ENCODE results near the gene MAP2.

The MAP2 gene

GRCh38 chr2:209459359-209459758 lies 35.5 kb downstream of the MAP2 start:
- Histone ChIP-seq H3K27ac (ENCODE audit: low read length) (no peak overlapping the region), H3K27me3 (ENCODE audit: control insufficient read depth in 1 of 2, insufficient read depth in 2 of 2, low read length in 2 of 2) (no peaks in the 10 kb centered on the region), H3K9ac (ENCODE audit: low read length in 2 of 2) (no peak overlapping the region), H3K4me1 (ENCODE audit: control insufficient read depth, insufficient read depth, low read length) (no peaks in the 10 kb centered on the region), H3K4me3 (ENCODE audit: low read length in 2 of 2) (no peak overlapping the region), H3K36me3 (ENCODE audit: control insufficient read depth in 2 of 2, insufficient read depth in 2 of 2, low read length in 2 of 2) (no peaks in the 10 kb centered on the region), H3K9me3 (ENCODE audit: control insufficient read depth in 2 of 2, low read length in 2 of 2) (no peaks in the 10 kb centered on the region)

- Histone ChIP-seq H3K36me3 (ENCODE audit: control insufficient read depth in 2 of 2, insufficient read depth in 2 of 2, low read length in 2 of 2) (no peaks in the 10 kb centered on the region), H3K27me3 (ENCODE audit: control insufficient read depth in 1 of 2, insufficient read depth in 2 of 2, low read length in 2 of 2) (no peaks in the 10 kb centered on the region), H3K27ac (ENCODE audit: low read length) (no peak overlapping the region), H3K9me3 (ENCODE audit: control insufficient read depth in 2 of 2, low read length in 2 of 2) (no peaks in the 10 kb centered on the region), H3K4me3 (ENCODE audit: low read length in 2 of 2) (no peak overlapping the region), H3K4me1 (ENCODE audit: control insufficient read depth, insufficient read depth, low read length) (no peaks in the 10 kb centered on the region), H3K9ac (ENCODE audit: low read length in 2 of 2) (no peak overlapping the region)
These were observed 36.4 kb downstream of the MAP2 start for GRCh38 chr2:209460151-209460761.

DNA sequence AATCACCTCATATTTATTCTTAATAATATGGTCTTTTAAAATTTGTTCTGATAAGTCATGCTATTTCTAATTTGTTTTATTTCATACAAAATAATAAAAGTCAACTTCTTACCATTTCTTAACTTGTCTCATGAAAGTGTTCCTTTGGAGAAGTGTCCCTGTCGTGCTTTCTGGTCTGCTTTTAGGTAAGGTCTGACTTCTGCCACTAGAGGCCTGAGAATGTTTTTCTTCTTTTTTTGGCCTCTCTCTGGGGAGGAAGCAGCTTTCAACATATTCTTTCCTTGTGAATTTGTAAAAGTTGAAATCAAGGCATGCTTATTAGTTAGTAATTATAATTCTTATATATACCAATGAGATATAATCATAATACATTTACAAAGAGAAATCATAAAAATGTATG lies 39.4 kb downstream of the MAP2 start:
- H3K9ac ChIP-seq (ENCODE audit: low read length in 2 of 2) = no peak overlapping the region
- no peak overlapping the region for H3K27ac ChIP-seq (ENCODE audit: low read length)

DNA sequence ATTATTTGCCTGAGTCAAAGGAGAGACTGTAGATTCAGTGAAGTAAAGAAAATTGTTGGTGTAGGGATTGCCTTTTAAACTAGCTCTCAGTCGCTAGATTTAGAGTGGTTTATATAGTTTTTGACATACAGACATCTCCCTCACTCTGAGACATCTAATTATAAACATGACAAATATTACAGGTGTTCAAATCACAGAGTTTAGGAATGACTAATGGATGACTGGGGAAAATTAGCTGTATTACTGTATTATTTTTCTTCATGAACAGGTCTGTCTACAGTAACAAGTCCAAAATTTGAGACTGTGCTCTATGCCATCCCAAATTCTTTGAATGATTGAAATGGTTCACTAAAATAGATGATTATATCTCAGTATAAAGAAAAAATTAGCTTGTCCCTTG lies 40.0 kb downstream of the MAP2 start:
- H3K4me3 ChIP-seq (ENCODE audit: low read length in 2 of 2) = no peak overlapping the region
- no peaks in the 10 kb centered on the region for H3K36me3 ChIP-seq (ENCODE audit: control insufficient read depth in 2 of 2, insufficient read depth in 2 of 2, low read length in 2 of 2)

More for the DNA sequence above, 39.4 kb downstream of the MAP2 start:
- Histone ChIP-seq H3K36me3 (ENCODE audit: control insufficient read depth in 2 of 2, insufficient read depth in 2 of 2, low read length in 2 of 2) (no peaks in the 10 kb centered on the region), H3K4me3 (ENCODE audit: low read length in 2 of 2) (no peak overlapping the region), H3K27me3 (ENCODE audit: control insufficient read depth in 1 of 2, insufficient read depth in 2 of 2, low read length in 2 of 2) (no peaks in the 10 kb centered on the region), H3K9me3 (ENCODE audit: control insufficient read depth in 2 of 2, low read length in 2 of 2) (no peaks in the 10 kb centered on the region), H3K4me1 (ENCODE audit: control insufficient read depth, insufficient read depth, low read length) (no peaks in the 10 kb centered on the region)

GRCh38 chr2:209468846-209469245 lies 45.0 kb downstream of the MAP2 start:
- H3K27ac ChIP-seq (ENCODE audit: low read length) = no peak overlapping the region
- no peaks in the 10 kb centered on the region for H3K4me1 ChIP-seq (ENCODE audit: control insufficient read depth, insufficient read depth, low read length)
- H3K9me3 ChIP-seq (ENCODE audit: control insufficient read depth in 2 of 2, low read length in 2 of 2) = no peaks in the 10 kb centered on the region
- no peak overlapping the region for H3K9ac ChIP-seq (ENCODE audit: low read length in 2 of 2)
- H3K4me3 ChIP-seq (ENCODE audit: low read length in 2 of 2) = no peak overlapping the region
- no peaks in the 10 kb centered on the region for H3K27me3 ChIP-seq (ENCODE audit: control insufficient read depth in 1 of 2, insufficient read depth in 2 of 2, low read length in 2 of 2)
- H3K36me3 ChIP-seq (ENCODE audit: control insufficient read depth in 2 of 2, insufficient read depth in 2 of 2, low read length in 2 of 2) = no peaks in the 10 kb centered on the region

More for the DNA sequence above, 40.0 kb downstream of the MAP2 start:
- H3K27ac ChIP-seq (ENCODE audit: low read length) = no peak overlapping the region
- no peak overlapping the region for H3K9ac ChIP-seq (ENCODE audit: low read length in 2 of 2)
- H3K9me3 ChIP-seq (ENCODE audit: control insufficient read depth in 2 of 2, low read length in 2 of 2) = no peaks in the 10 kb centered on the region
- no peaks in the 10 kb centered on the region for H3K27me3 ChIP-seq (ENCODE audit: control insufficient read depth in 1 of 2, insufficient read depth in 2 of 2, low read length in 2 of 2)
- H3K4me1 ChIP-seq (ENCODE audit: control insufficient read depth, insufficient read depth, low read length) = no peaks in the 10 kb centered on the region

DNA sequence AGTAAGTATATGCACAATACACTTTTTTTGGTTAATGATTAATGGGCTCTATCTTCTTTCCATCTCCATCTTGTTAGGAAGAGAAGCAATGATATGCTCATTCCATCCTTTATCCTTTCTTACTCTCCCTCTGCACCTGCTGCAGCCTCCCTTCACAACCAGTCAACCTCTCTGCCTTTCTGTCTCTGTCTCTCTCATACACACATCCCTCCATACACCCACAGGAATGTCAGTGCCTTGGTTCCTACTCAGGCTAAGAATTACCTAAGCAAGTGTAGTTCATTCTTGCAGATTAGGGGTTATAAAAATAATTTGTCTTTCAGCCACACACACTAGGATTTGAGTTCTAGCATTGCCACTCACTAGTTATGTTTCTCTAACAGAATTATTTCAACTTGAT lies 45.6 kb downstream of the MAP2 start:
- no peak overlapping the region for H3K27ac ChIP-seq (ENCODE audit: low read length)
- H3K36me3 ChIP-seq (ENCODE audit: control insufficient read depth in 2 of 2, insufficient read depth in 2 of 2, low read length in 2 of 2) = no peaks in the 10 kb centered on the region
- no peak overlapping the region for H3K4me3 ChIP-seq (ENCODE audit: low read length in 2 of 2)
- H3K9ac ChIP-seq (ENCODE audit: low read length in 2 of 2) = no peak overlapping the region
- H3K27me3 ChIP-seq (ENCODE audit: control insufficient read depth in 1 of 2, insufficient read depth in 2 of 2, low read length in 2 of 2) = no peaks in the 10 kb centered on the region
- H3K4me1 ChIP-seq (ENCODE audit: control insufficient read depth, insufficient read depth, low read length) = no peaks in the 10 kb centered on the region
- no peaks in the 10 kb centered on the region for H3K9me3 ChIP-seq (ENCODE audit: control insufficient read depth in 2 of 2, low read length in 2 of 2)

- no peaks in the 10 kb centered on the region for H3K36me3 ChIP-seq (ENCODE audit: control insufficient read depth in 2 of 2, insufficient read depth in 2 of 2, low read length in 2 of 2)
- H3K4me1 ChIP-seq (ENCODE audit: control insufficient read depth, insufficient read depth, low read length) = no peaks in the 10 kb centered on the region
- H3K27me3 ChIP-seq (ENCODE audit: control insufficient read depth in 1 of 2, insufficient read depth in 2 of 2, low read length in 2 of 2) = no peaks in the 10 kb centered on the region
- no peak overlapping the region for H3K9ac ChIP-seq (ENCODE audit: low read length in 2 of 2)
- no peak overlapping the region for H3K4me3 ChIP-seq (ENCODE audit: low read length in 2 of 2)
- no peak overlapping the region for H3K27ac ChIP-seq (ENCODE audit: low read length)
- no peaks in the 10 kb centered on the region for H3K9me3 ChIP-seq (ENCODE audit: control insufficient read depth in 2 of 2, low read length in 2 of 2)
These were observed 46.6 kb downstream of the MAP2 start for GRCh38 chr2:209470466-209470865.

DNA sequence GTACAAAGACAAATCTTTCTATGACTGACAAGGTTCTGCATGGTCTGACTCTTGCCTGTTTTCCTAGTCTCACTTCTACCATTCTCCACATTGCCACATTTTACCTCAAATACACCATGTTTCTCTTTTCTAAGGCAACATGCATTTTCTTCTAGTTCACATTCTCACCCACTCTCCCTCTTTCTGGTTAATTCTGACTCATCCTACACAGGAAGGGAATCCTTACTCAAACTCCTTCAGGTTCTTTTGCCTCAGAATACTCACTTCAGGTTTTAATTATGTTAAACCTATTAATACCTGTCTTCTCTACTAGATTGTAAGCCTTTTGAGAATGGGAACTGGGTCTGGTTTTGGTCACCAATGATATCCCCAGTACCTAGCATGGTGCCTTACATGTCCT lies 47.2 kb downstream of the MAP2 start:
- Histone ChIP-seq H3K27me3 (ENCODE audit: control insufficient read depth in 1 of 2, insufficient read depth in 2 of 2, low read length in 2 of 2) (no peaks in the 10 kb centered on the region), H3K27ac (ENCODE audit: low read length) (no peak overlapping the region), H3K9me3 (ENCODE audit: control insufficient read depth in 2 of 2, low read length in 2 of 2) (no peaks in the 10 kb centered on the region), H3K9ac (ENCODE audit: low read length in 2 of 2) (no peak overlapping the region), H3K4me1 (ENCODE audit: control insufficient read depth, insufficient read depth, low read length) (no peaks in the 10 kb centered on the region), H3K4me3 (ENCODE audit: low read length in 2 of 2) (no peak overlapping the region), H3K36me3 (ENCODE audit: control insufficient read depth in 2 of 2, insufficient read depth in 2 of 2, low read length in 2 of 2) (no peaks in the 10 kb centered on the region)

- no peaks in the 10 kb centered on the region for H3K9me3 ChIP-seq (ENCODE audit: control insufficient read depth in 2 of 2, low read length in 2 of 2)
- H3K4me3 ChIP-seq (ENCODE audit: low read length in 2 of 2) = no peak overlapping the region
- no peaks in the 10 kb centered on the region for H3K4me1 ChIP-seq (ENCODE audit: control insufficient read depth, insufficient read depth, low read length)
- H3K9ac ChIP-seq (ENCODE audit: low read length in 2 of 2) = no peak overlapping the region
- no peaks in the 10 kb centered on the region for H3K36me3 ChIP-seq (ENCODE audit: control insufficient read depth in 2 of 2, insufficient read depth in 2 of 2, low read length in 2 of 2)
- no peaks in the 10 kb centered on the region for H3K27me3 ChIP-seq (ENCODE audit: control insufficient read depth in 1 of 2, insufficient read depth in 2 of 2, low read length in 2 of 2)
- H3K27ac ChIP-seq (ENCODE audit: low read length) = no peak overlapping the region
These were observed 48.4 kb downstream of the MAP2 start for GRCh38 chr2:209472112-209472832.

DNA sequence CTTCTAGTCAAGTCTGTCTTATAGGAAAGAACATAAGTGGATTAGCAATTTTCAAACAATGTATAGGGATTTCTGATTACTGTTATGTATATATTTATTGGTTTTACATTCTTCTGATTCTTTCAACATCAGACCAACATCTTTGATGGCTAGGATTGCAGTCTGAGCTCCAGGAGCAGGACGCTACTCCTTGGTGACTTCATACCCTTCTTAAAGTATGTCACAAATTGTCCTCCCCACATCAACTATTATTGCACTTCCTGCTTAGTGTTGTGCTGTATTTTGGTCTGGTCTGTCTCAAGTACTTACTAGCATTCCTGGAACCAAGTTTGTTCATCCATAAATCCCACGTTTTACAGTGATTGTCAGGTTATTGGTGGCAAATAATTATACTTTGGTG lies 49.0 kb downstream of the MAP2 start:
- H3K4me3 ChIP-seq (ENCODE audit: low read length in 2 of 2) = no peak overlapping the region
- no peaks in the 10 kb centered on the region for H3K27me3 ChIP-seq (ENCODE audit: control insufficient read depth in 1 of 2, insufficient read depth in 2 of 2, low read length in 2 of 2)
- H3K9me3 ChIP-seq (ENCODE audit: control insufficient read depth in 2 of 2, low read length in 2 of 2) = no peaks in the 10 kb centered on the region
- no peak overlapping the region for H3K9ac ChIP-seq (ENCODE audit: low read length in 2 of 2)
- H3K27ac ChIP-seq (ENCODE audit: low read length) = no peak overlapping the region
- no peaks in the 10 kb centered on the region for H3K4me1 ChIP-seq (ENCODE audit: control insufficient read depth, insufficient read depth, low read length)
- H3K36me3 ChIP-seq (ENCODE audit: control insufficient read depth in 2 of 2, insufficient read depth in 2 of 2, low read length in 2 of 2) = no peaks in the 10 kb centered on the region

GRCh38 chr2:209473930-209474419 lies 50.1 kb downstream of the MAP2 start:
- H3K36me3 ChIP-seq (ENCODE audit: control insufficient read depth in 2 of 2, insufficient read depth in 2 of 2, low read length in 2 of 2) = no peaks in the 10 kb centered on the region
- H3K27ac ChIP-seq (ENCODE audit: low read length) = no peak overlapping the region
- no peaks in the 10 kb centered on the region for H3K4me1 ChIP-seq (ENCODE audit: control insufficient read depth, insufficient read depth, low read length)
- H3K9ac ChIP-seq (ENCODE audit: low read length in 2 of 2) = no peak overlapping the region
- no peaks in the 10 kb centered on the region for H3K27me3 ChIP-seq (ENCODE audit: control insufficient read depth in 1 of 2, insufficient read depth in 2 of 2, low read length in 2 of 2)
- H3K9me3 ChIP-seq (ENCODE audit: control insufficient read depth in 2 of 2, low read length in 2 of 2) = no peaks in the 10 kb centered on the region
- no peak overlapping the region for H3K4me3 ChIP-seq (ENCODE audit: low read length in 2 of 2)
